NCI-H2227 treated with DMSO at 0.1 percent for 48 hours (cell line): Measurements from ENCODE around the gene TBC1D22A.
"Not testable (repeated sequence)": the region's sequence is repeated elsewhere in the genome, so short reads cannot be mapped to it uniquely, and the experiment has no call there.

ENCODE experiments used
- DNase-seq: peaks from one replicate; lab custom pipeline; 2025; lab: John Stamatoyannopoulos, UW

TBC1D22A gene

GRCh38 chr22:46813816-46814597 lies 51.6 kb downstream of the TBC1D22A start:
- DNase-seq, result no peak

DNA sequence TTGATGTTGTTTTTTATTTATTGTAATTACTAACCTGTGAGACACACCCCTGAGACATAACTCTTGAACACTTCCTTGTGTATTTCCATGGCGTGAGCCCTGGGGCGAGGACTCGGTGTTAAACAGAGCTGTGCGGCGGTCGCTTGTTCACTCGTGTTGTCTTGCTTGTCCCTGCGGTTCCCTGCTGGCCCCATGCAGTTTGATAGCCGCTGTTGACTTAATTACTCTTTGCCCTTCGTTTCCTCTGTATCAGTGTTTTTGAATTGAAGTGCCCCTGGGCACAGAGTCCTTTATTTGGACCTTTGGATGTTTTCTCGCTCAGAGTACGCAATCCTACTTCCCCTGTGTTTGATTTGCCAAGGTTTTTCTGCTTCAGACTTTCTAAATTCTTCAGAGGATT lies 52.7 kb downstream of the TBC1D22A start:
- DNase-seq, result no peak

DNA sequence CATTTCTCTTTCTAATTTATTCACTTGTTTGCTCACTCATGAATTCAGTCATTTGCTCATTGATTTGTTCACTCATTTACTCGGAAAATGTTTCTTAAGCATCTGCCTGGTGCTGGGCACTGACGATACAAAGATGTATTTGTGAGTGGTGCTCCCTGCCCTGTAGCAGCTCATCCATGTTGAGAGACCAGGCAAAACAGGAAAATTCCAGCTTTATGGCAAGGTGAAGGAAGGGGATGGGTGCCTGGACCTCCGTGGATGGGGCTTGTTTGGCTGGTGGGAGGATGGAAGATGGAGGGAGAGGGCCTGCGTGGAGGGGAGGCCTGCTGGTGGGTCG lies 53.1 kb downstream of the TBC1D22A start:
- no peak for DNase-seq

DNA sequence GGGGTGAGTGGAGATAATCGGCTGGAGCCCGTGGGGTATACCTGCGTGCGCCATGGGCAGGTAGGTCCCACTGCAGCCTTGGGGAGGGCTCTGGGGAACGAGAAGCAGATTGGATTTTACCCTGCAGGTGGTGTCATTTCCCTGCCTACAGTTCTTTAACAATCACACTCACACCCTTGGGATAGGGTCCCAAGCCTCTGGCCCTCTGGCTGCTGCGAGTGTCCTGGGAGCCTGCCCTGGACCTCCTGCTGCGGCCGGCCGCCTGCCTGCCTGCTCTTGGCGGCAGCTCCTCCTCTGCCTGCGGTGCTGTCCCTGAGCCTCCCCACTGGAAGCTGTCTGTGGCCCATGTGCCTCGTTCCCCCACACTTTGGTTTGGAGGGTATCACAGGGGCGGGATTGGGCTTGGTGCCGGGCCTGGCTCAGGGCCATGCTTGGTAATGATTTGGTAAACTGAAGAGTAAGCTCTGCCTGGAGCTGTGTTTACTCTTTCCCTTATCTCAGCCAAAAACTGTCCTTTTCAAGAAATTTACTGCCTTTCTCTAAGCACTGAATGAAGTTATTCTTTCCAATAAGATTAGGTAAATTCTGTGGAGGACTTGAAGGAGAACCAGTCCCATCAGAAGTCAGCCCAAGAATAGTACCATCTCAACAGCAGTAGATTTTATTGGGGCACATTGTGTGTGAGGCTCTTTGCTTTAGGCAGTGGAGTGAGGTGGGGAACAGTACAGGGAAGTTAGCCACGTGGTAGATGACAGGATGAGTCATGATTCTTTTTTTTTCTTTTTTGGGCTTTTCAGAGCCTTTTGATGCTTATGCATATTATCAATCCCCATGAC lies 53.7 kb downstream of the TBC1D22A start:
- DNase-seq, result no peak

GRCh38 chr22:46817390-46817789 lies 54.9 kb downstream of the TBC1D22A start:
- not testable (repeated sequence) for DNase-seq

- no peak for DNase-seq
Measured at GRCh38 chr22:46823248-46823647, 60.8 kb downstream of the TBC1D22A start.

GRCh38 chr22:46823654-46824053 lies 61.2 kb downstream of the TBC1D22A start:
- DNase-seq, result no peak

- DNase-seq, result no peak
Measured at GRCh38 chr22:46824344-46824909, 62.0 kb downstream of the TBC1D22A start.

GRCh38 chr22:46824980-46825544 lies 62.6 kb downstream of the TBC1D22A start:
- no peak for DNase-seq

DNA sequence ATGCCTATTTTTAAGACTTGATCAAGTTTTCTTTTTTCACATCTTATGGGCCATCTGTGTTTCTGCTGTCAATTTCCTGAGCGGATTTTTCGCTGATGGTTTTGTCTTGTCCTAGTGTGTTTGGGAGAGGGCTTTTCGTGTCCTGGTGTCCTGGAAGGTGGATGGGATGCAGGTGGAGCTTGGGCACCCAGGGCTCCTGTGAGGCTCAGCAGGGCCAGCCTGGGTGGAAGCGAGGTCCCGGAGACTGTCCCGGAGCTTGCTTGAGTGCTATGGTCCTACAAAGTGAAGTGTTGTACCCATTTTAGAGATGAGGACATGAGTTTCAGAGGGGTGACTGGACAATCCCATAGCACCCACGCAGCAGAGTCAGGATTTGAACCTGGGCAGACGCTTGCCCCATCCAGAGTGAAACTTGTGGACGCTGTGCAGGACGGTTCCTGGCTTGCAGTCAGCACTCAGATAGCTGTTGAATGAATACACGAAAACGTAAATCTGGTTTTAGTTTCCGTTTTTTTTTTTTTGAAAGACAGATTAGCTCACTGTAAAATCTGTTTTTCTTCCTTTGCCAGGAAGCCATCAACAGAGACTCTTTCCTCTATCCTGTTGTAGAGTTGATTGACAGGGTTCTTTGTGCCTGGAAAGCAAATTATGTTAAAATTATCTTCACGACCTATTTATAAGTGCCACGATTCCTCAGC lies 64.1 kb downstream of the TBC1D22A start:
- no peak for DNase-seq

DNA sequence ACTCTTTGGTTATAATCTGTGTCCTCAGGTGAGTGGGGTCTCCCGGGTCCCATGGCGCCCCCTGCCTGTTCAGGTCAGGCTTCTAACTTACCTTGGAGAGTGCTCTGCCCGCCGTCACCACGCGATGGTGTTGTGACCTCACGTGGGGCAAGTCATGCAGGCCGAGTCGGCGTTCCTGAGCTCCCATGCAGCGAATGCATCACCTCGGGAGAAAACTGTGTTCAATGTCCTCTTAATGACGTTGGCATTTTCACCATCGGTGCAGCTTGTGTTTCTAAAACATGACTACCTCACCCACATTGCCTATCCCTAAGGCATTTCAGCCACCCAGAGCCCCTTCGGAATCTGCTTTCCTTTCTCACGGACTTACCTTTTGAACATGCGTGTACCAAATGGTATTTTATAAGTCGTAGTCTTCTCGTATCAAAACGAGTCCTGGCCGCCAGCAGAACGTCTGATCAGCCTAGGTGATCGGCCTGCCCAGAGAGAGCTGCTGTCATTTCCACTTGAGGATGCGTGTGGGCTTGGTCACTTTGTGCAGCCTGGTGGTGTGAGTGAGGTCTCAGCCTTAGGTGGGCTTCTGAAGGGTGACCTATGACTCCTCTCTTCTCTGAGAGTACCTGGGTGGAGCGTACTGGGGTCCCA lies 64.8 kb downstream of the TBC1D22A start:
- no peak for DNase-seq

DNA sequence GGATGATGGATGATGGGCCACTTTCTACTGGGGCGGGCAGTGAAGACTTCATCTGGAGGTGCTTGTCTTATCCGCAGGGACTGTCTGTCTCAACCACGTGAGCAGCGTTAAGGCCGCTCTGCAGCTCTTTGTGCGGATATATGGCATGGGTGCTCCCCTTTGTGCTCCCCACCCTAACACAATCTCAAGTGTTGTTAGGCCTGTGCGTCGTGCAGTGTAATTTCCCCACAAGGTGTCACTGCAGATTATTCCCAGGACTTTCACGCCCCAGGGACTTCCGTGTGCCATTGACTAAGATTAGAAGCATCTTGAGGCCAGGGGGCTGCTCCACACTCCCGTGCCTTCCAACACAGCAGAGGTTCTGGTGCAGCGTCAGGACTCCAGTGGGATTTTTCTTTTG lies 65.3 kb downstream of the TBC1D22A start:
- no peak for DNase-seq

DNA sequence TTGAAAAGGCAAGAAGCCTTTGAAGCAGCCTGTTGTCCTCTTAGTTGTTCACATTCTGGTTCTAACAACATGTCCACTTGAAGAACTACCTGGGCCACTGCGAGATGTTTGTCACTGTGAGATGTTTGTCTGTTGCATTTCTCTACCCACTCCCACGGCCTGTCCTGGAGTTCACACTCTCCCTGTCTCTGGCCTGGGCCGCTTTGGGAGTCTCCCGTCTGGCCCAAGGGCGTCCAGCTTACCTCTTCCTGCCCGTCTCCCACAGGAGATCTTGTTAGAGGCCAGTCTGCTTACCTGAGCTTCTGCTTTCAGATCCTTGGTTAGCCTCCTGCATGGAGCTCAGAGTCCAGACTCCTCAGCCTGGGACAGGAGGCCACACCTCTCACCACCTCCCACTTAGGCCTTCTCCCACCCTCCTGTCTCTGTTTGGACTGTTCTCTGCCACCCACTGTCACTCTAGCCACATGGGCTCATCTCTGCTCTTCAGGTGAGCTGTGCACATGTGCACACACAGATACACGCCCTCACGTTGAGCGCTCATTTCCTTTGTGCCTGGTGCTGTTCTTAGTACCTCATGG lies 66.0 kb downstream of the TBC1D22A start:
- DNase-seq, result no peak

DNA sequence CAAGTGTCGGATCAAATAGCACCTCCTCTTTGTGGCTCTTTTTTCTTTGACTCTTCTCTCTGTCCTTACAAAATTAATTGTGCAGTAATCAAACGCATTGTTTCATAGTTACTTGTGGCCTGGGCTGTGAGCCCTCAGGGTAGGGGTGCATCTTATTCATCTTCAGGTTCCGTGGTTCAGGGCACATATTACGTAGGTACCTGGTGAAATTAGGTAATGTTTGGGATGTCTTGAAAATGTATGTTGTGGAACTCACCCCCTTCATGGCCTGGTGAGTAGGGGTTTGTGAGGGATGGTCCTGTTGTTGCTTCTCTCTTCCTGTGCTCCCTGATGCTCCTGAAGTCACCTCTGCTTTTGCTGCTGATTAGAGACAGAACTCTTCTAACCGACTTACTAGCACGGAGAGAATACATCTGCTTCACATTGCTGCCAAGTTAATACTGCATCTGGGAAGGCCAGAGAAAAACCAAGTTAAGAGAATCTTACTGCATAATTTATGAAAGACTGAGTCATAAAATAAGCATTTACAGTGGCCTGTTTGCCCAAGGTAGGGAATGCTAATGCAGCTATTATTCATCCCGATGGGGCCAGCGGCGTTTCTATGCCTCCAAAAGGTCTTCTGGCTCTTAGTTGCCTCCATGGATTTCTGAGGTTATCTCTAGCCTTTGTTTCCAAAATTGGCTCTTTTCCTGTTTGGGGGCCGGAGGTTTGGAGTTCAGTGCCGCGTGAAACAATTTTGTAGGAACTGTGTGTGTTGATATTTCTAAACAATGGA lies 66.9 kb downstream of the TBC1D22A start:
- DNase-seq, result no peak

GRCh38 chr22:46829941-46830715 lies 67.7 kb downstream of the TBC1D22A start:
- no peak for DNase-seq

GRCh38 chr22:46830841-46831240 lies 68.4 kb downstream of the TBC1D22A start:
- DNase-seq, result no peak

- no peak for DNase-seq
Measured at GRCh38 chr22:46833228-46833627, 70.8 kb downstream of the TBC1D22A start.

- DNase-seq, result no peak
Measured at GRCh38 chr22:46834021-46834737, 71.7 kb downstream of the TBC1D22A start.

DNA sequence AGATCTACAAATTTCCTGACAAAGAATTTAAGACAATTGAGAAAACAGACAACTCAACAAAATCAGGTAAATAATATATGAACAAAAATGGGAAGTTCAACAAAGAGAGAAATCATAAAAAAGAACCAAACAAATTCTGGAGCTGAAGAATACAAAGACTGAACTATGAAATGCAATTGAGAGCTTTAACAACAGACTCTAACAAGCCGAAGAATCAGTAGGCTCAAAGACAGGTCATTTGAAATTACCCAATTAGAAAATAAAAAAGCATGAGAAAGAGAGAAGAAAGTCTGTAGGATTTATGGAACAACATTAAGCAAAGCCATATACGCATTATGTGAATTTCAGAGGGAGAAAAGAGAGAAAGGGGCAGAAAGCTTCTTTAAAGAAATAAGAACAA lies 72.8 kb downstream of the TBC1D22A start:
- no peak for DNase-seq
